ENCODE data around the gene AVL9.
"Not testable (repeated sequence)": the region's sequence is repeated elsewhere in the genome, so short reads cannot be mapped to it uniquely, and the experiment has no call there.

AVL9 gene

DNA sequence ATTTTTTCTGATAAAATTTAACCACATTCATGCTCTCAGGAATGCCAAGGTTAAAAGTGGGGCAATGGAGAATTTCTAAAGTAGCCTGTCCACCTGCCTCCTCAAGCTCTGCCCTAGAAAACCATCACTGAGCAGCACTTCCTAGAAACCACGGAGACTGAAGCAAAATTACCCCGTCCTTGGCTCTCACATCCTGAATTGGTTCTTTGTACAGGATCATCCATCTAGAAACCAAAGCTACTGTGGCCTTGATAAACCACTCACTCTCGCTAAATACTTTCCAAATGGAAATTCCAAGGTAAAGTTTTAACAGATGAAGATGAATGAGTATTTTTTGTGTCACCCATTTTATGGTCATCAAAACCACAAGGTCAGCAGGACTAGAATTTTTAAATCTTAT lies 96.6 kb downstream of the AVL9 start:
- DNase-seq: no peak

DNA sequence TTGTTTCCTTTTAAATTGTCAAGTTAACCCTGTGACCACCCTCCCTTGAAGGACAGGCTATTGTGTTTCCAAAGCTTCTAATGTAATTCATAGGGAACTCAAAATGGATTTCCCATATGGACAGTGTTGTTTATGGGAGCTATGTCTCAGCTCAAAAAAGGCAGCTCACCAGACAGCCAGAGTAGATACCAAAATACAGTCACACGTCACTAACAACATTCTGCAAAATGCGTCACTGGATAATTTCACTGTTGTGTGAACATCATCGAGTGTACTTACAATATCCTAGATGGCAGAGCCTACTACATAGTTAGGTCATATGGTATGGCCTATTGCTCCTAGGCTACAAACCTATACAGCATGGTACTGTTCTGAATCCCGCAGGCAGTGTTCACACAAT lies 97.4 kb downstream of the AVL9 start:
- DNase-seq: no peak

DNA sequence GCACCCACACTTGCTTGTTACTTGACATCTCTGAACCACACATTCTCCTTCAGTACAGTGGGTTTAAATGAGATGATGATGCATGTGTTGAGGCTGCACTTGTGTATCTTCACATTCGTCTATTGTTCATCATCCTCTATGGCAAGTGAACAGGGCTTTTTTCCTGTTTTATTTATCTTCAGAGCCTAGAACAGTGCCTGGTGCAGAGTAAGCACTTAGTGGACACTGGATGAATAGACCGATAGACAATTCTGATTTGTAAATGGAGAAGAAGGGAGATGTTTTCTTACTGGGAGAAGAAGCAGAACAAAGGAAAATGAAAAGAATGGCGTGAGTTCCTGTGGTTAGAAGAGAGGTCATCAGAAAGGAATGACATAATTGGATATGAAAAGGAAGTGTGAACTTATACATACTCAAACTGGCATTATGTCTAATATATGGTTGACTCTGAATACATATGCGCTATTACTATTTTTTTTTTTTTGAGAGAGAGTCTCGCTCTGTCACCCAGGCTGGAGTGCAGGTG lies 99.7 kb downstream of the AVL9 start:
- DNase-seq: peak; percentile 57

DNA sequence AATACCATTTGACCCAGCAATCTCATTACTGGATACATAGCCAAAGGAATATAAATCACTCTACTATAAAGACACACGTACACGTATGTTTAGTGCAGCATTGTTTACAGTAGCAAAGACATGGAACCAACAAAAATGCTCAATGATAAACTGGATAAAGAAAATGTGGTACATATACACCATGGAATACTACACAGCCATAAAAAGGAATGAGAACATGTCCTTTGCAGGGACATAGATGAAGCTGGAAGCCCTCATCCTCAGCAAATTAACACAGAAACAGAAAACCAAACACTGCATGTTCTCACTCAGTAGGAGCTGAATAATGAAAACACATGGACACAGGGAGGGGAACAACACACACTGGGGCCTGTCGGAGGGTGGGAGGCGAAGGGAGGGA lies 105.9 kb downstream of the AVL9 start:
- not testable (repeated sequence) for DNase-seq

DNA sequence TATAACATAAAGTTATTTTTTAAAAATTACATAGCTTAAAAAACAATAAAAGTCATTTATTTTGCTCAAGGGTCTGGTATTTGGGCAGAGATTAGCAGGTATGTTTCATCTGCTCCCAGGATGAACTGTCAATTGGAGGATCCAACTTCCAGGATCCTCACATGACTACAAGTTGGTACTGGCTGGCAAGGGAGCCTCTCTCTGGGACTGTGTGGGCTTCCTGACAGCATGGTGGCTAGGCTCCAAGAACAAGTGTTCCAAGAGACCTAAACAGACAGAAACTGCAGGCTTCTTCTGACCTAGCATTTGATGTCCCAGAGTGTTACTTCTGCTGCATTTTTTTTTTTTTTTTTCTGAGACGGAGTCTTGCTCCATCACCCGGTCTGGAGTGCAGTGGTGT lies 107.2 kb downstream of the AVL9 start:
- DNase-seq: no peak

DNA sequence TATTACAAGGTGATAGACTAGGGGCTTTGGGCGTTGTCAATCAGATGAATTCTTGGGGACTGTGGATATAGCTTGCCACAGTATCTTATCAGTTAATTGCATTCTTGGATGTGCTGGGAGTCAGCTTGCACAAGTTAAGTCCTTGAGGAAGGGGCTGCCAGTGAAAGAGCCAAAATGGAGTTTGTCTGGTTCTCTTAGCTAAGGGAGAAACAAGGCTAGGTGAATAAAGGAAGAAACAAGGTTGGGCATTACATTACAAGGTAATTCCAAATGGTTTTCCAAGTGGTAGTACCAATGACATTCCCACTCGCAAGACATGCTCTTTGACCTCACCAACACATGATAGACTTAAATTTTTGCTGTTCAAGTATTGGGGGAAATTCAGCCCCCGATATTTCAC lies 108.2 kb downstream of the AVL9 start:
- not testable (repeated sequence) for DNase-seq

DNA sequence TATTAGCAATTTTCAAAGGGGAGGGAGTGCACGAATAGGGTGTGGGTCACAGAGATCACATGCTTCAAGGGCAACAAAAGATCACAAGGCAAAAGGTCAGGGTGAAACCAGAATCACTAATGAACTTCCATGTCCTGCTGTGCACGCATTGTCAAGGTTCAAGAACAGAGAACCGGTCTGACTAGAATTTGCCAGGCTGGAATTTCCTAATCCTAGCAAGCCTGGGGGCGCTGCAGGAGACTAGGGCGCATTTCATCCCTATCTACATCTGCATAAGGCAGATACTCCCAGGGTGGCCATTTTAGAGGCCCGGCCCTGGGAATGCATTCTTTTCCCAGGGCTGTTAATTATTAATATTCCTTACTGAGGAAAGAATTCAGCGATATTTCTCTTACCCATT lies 108.8 kb downstream of the AVL9 start:
- not testable (repeated sequence) for DNase-seq

DNA sequence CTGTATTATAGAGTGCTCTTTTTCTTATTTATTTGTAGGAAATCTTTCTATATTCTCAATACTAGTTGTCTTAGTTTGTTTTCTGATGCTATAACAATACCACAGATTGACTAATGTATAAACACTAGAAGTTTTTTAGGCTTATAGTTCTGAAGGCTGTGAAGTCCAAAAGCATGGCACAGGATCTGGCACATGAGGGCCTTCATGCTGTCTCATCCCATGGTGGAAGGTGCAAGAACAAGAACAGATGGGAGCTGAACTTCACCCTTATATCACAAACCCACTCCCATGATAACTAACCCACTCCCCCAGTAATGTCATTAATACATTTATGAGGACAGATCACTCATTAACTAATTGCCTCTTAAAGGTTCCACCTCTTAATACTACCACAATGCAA lies 109.7 kb downstream of the AVL9 start:
- DNase-seq: no peak

DNA sequence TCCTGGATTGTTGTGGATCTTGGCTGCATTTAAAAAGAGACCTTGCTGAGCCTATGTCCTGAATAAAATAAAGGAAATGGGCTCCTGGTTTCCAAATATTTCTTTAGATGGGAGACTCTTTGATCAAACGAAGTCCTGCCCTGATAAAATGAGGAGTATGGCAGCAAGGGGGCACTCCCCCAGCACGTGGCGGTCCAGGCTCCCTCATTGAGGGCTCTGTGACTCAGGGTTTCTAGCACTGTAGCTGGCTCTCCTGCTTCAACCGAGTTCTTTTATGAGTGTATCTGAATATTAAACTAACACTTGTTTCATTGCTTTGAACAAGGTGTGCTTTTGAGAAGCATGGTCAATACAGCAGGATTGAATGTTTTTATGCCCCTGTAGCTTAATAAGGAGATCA lies 114.2 kb downstream of the AVL9 start:
- no peak for DNase-seq

DNA sequence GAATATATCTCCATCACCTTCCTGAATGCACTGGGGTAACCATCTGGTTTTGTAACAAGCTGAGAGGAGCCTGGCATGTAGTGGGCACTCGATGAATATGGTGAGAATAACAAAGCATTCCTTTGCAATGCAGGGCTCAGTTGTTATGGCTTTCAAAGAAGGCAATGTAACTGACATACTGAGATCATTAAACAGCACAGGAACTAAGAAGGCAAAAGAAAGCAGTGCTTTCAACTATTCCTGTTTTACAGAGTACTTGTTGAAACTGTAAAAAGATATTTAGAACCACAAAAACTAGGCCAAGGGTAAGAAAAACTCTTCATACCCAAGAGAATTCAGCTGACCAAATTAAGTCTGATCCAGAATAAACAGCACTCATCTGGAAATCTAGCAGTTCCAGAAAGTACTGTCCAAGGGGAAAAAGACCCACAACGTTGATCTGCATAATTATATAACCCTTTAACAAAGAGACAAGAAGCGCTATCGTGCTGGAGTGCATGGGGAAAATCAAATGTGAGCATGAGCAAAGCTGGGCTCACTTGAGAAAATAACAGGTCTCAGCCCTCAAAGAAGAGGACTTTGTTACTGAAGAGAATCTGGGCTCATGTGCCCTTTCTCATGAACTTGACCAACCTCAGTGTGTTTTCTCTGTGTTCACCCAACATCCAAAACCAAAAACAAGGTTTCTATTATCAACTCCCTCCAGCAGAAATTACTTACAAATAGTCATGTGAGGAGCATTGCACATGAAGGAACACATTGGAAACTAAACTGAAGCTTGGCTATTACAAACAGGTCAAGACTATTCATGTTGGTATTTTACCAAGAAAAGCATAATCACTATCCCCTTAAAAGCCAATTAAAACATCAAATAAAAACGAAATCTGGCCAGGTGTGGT lies 116.2 kb downstream of the AVL9 start:
- DNase-seq: peak; percentile 34

DNA sequence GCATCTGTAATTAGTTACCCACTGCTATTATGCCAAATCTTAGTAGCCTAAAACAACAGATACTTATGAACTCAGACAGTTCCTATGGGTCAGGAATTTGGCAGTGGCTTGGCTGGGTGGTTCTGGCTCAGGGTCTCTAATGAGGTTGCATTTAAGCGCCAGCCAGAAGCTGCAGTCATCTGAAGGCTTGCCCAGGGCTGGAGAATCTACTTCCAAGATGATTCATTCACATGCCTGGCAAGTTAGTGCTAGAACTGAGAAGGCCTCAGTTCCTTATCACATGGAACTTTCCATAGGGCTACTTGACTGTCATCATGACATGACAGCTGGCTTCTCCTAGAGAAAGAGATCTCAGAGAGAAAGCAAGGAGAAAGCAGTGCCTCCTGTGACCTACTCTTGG lies 121.3 kb downstream of the AVL9 start:
- peak; percentile 80 for DNase-seq

DNA sequence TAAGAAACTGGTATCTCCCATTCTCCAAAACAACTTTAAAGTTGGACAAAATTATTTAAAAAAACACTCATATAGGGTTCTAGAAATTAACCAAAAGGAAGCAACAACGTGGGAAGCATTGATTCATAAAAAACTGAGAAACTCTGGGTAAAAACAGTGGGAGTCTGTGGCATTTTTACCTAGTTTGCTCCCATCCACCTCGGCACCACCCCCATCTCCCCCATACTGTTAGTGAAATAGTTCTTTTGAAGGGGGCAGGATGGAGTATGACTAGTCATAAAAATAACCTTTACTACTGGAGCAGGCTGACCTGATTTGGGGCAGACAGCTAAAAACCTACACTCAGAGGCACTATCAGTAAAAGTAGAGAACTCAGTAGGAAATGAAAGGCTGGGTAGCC lies 123.2 kb downstream of the AVL9 start:
- DNase-seq: no peak

DNA sequence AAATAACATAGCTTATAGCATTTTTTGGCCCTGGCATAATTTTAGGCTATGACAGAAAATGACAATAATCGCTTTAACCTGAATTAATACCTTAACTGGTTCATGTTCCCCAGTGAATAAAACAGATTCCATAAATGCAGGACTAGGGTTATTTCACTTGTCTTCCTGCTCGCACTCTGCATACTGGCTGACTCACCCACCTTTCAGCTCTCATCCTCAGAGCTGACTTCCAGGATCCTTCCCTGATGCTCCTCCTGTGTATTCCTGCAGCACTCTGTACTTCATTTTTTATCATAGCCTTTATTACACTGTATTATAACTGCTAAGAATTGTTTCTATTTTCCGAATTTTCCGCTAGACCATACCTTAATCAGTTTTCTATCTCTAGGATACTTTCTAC lies 123.7 kb downstream of the AVL9 start:
- no peak for DNase-seq

DNA sequence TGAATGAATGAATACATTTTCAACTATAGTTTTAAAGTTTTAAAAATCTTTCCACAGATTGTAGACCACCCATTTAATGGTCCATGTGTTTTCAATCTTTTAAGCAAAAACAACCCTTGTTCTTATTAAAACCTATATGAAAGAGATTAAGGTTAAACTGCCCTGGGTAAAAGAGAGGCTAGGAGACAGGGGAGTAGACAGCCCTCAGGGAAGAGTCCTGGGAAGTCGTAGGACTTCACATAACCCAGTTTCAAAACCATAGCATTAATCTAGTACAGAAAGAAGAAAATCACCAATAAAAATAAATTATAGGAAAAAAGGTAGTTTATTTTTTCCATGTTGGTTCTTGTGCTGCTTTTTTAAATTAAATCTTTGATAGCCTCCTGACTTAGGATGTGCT lies 124.1 kb downstream of the AVL9 start:
- not testable (repeated sequence) for DNase-seq

DNA sequence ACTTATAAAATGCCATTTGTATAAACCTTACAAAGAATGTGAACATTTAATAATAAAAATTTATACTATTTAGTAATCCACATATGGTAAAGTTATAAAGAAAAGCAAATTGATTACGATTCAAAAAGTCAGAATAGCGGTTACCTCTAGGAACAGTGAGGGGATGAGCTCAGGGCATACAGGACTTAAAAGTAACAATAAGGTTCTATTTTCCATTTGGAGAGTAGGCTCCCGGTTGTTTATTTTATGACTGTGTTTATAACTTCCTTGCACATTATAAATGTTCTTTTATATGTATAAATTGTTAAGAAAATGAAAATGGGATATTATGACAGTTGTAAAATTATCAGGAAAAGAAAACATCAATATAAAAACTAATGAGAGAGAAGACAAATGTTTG lies 135.7 kb downstream of the AVL9 start:
- no peak for DNase-seq

DNA sequence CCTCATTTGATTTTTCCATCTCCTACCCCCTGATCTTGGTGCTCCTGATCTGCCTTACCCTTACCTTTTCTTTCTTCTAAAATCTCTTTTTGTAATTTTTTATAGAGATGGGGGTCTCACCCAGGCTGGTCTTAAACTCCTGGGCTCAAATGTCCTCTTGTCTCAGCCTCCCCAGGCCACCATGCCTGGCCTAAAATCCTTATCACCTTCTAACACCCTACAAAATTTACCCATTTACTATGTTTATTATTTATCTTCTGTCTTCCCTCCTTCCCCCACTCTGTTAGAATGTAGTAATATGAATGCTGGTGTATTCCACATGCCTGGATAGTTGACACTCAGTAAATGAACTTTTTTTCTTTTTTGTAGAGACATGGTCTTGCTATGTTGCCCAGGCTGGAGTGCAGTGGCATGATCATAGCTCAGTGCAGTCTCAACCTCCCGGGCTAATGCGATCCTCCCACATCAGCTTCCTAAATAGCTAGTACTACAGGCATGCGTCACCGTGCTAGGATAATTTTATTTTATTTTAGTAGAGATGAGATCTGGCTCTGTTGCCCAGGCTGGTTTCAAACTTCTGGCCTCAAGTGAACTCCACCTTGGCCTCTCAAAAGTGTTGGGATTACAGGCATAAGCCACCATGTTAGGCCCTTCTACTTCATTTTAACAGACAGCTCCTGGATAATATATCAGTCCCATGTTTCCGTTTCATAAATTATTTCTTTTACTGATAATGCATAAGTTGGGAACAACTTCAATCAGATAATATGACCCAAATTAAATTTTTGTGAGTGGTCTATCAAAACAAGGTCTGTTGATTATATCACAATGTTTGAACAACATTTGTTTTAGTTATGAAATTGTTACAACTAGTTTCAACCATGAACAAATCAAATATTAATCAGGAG lies 136.6 kb downstream of the AVL9 start:
- not testable (repeated sequence) for DNase-seq

DNA sequence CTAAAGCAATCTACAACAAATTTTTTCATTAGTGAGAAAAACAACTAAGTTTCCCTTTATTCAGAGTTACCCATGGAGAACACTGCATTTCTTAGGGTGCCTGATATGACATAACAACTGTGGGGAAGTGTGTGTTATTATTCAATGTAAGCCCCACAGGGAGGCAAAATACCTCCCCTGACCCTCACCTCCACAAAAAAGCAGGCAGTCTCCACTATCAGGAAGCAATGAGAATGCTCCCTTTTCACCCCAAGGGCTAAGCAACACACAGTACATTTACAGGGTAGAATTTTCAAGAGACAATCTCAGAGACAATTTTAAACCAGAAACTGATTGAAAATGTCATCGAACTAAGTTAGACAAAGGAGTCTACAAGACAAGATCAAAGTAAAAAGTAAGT lies 138.2 kb downstream of the AVL9 start:
- not testable (repeated sequence) for DNase-seq

DNA sequence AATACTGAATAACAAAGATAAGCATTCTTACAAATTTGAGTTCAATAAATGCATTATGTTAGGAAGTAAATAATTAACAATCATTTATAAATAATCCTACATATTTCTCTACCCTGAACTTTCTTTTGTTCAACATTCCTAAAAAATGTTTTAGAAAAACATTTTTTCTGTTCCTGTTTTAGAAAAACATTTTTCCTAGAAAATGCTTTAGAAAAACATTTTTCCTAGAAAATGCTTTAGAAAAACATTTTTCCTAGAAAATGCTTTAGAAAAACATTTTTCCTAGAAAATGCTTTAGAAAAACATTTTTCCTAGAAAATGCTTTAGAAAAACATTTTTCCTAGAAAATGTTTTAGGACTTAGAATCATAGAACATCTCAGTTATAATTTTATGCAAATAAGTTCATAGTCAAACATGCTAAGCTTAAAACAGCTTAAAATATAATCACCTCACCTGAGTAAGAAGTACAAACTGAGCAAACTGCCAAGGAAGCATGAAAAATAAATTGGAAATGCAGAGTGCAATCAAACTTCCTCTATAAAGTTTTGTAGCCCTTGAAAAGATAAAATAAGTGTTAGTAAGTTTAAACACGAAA lies 139.6 kb downstream of the AVL9 start:
- DNase-seq: not testable (repeated sequence)

DNA sequence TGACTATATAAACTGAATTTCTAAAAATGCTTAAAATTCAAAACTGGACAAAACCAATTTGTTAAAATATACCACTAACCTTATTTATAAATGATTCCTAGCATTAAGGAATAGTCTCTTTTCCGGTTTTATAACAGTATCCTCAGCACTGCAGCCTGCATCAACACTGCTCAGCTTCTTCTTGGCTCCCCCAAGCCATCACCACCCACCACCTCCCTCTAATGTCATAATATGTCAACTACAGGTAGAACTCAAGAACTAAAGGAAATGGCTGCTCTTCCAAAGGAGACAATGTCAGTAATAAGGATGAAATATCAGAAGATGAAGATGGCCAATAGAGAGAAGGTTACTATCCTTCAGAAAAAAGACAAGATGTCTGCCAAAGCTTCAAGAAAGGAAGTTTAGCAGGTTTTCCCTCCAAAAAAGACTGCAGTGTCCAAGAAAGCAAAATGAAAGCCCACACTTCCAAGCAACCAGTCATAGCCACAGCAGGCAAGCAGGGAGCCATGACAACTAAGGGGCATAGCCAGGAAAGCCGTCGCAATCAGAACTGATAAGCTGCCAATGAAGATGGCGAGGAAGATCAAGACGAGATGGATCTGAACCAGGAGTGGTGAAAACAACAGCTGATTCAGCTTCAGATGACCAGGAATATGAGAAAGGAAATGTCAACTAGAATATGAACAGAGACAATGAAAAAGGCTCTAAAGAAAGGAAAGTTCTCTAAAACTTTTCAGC lies 141.6 kb downstream of the AVL9 start:
- not testable (repeated sequence) for DNase-seq

DNA sequence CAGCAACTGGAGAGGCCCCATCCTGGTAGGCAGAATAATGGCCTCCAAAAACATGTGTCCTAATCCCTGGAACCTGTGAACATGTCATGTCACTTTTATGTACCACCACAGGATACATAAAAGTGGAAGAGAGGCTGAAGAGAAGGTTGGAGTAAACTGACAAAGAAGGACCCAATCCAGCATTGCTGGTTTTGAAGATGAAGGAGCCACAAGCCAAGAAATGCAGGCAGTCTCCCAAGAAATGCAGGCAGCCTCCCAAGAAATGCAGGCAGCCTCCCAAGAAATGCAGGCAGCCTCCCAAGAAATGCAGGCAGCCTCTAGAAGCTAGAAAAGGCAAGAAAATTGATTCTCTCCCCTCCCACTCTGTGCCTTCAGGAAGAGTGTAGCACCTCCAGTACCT lies 142.3 kb downstream of the AVL9 start:
- DNase-seq: not testable (repeated sequence)
